C4-2B (cell line): ENCODE data around the gene CEP152.

Source experiments
- H3K27ac ChIP-seq: fragments of 450-650 bp; 2 replicates; pipeline ENCODE4 v1.5.1; 2017
- CTCF ChIP-seq: fragments of 450-650 bp; conservative IDR thresholded peaks from 2 replicates; pipeline ENCODE4 v1.5.1; 2017; ENCODE audit warnings: mild to moderate bottlenecking
- ZFX ChIP-seq: fragments of 450-650 bp; IDR thresholded peaks from 2 replicates; pipeline ENCODE4 v1.6.1; 2017

The CEP152 gene

DNA sequence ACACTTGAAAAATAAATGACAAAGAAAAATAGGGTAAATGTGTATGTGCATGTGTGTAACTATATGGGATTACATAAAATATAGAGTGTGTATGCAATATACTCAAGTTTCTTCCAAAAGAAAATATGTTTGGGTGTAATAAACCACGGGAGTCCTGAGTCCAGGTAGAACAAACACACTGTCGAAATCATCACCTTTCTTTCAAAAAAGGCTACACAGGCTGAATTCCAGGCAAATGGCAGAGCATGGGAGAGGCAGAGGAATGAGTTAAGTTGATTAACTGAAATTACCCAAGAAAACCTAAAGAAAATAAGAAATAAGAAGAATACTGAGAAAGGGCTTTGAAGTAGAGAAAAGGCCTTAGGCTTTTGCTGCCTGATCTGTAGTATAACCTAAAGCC, 26.1 kb downstream of the CEP152 start:
- no peak overlapping the region for H3K27ac ChIP-seq

DNA sequence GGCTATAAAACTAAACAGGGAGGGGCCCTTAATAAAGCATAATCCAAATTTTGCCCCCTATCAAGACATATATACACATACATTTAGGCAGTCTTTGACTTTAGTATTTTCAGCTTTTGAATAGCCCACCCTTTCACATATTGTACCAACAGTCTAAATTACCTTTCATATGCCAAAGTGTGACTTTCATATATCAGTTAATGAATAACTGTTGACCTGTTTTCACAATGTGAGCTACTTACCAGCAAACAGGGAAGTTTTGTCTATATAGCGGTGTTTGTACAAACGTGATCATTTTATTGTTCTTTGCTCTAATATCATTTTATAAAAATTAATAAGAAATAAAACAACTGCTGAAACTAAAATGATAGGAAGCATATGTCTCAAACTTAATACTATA, 28.0 kb downstream of the CEP152 start:
- TF ChIP-seq CTCF (no peak), ZFX (no peak)

More for the DNA sequence above, 26.1 kb downstream of the CEP152 start:
- TF ChIP-seq ZFX = no peak
- TF ChIP-seq CTCF = no peak

GRCh38 chr15:48781481-48782081, 29.3 kb downstream of the CEP152 start:
- H3K27ac ChIP-seq = peak overlapping the region; percentile 28; the same call in 1 of the 2 replicates
- no peak for TF ChIP-seq CTCF
- no peak for TF ChIP-seq ZFX

More for the DNA sequence above, 28.0 kb downstream of the CEP152 start:
- H3K27ac ChIP-seq = no peak overlapping the region

DNA sequence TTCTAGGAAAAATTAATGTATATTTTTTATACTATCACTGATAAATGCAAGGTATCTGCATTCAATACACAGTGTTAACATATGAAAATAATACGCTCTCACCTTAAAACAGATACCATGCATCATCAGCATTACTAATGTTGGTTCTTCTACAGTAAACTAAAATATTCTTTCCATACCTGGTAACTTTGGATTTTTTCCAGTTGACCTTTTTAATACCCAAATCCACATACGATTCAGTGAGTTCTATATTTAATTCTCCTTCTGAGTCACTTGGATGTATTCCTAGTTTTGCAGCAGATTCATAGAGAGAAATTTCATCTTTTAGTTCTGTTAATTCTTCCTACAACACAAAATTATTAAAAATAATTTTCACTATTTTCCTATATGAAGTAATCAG, 29.9 kb downstream of the CEP152 start:
- no peak for TF ChIP-seq CTCF
- TF ChIP-seq ZFX = no peak

DNA sequence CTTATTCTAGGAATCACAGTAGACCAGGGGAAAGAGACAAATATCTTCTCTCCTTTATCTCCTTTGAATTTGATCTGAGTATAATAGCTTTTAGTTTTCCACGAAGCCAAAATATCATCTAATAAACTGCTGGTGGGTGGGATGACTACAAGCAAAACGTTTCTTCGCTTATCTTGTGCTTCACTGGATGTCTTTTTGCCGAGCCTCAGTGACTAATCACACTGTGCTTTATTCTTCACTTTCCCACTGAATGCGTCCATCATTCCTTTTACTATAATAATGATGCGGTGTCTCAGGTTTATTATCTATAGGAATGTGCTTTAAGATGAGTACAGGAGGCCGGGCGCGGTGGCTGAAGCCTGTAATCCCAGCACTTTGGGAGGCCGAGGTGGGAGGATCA, 32.5 kb downstream of the CEP152 start:
- H3K27ac ChIP-seq = no peak overlapping the region
- TF ChIP-seq CTCF (no peak), ZFX (no peak)

More for the DNA sequence above, 29.9 kb downstream of the CEP152 start:
- H3K27ac ChIP-seq = no peak overlapping the region

DNA sequence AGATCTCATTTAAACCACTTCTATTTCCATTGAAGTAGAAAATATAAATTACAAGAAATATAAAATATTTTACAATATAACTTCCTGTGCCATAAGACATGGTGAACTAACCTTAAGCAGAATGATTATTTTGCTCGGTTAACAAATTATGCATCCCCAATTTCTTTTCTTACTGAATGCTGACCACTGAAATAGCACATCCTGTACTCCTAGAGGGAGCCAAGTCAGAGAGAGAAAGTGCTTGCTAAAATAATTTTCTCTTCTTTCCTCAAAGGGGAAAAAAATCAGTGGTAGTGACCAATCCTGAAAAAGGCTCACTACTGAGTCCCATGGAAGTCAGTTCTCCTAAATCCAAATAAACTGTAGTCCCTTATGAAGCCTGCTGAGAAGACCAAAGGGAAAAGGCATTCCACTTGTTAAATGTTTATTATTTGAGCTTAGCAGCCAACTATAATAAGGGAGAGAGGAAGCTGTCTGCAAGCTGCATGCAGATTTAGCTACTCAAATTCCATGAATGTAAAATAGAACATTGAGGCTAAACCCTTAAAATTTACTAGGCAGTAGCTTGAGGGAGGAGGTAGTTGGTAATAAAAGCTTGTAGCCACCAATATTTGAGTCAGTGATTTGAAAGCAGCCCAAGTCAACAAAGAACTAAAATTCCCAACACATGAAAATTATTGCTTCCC, 33.1 kb downstream of the CEP152 start:
- H3K27ac ChIP-seq = no peak overlapping the region
- TF ChIP-seq CTCF (no peak), ZFX (no peak)

- no peak overlapping the region for H3K27ac ChIP-seq
- TF ChIP-seq ZFX (no peak), CTCF (no peak)
Observed at GRCh38 chr15:48775546-48775945, 35.3 kb downstream of the CEP152 start.
